ENCODE measurements around the gene MBD5. TPM values are rescaled to one million over a fixed set of nuclear protein-coding genes. Genes with fewer than 3 reads are reported as not detected.

Gene MBD5
- polyA plus RNA-seq, 2 of the 4 experiments (the other 2 are of a cell fraction), result 5.4 to 24.1 TPM

- TF ChIP-seq KDM1A (IDR thresholded peaks at IDR 0.05; ENCODE audit: low read depth), result no peak
- no peak for TF ChIP-seq JUN (IDR thresholded peaks at IDR 0.05)
- TF ChIP-seq NFE2L2 (conservative IDR thresholded peaks at IDR 0.05; ENCODE audit: low read length), result no peak
Measured at GRCh38 chr2:148179724-148180123, 158.8 kb downstream of the MBD5 start (continued).

DNA sequence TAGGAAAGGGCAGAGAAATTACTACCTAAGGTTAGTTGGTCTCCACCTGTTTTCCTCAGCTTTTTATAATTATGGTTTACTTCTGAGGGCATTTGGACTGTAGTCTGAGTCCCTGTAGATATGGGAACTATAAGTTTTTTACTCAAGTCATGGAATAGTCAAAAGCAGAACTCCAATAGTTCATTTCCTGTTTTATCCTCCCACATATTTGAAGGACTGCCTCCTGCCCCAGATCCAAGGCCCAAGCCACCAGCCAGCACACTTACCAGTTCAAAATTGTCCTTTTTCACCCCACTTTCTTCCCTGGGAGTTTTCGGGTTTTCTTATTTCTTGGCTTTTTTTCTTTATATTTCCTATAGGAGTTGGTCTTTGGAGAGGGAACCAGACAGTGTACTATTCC lies 164.1 kb downstream of the MBD5 start:
- WGBS (ENCODE audit: missing lambda C conversion rate), result 91% methylated on average over 1 of the region's 1 CpG
- CTCF ChIA-PET, result no interaction called here
- Histone ChIP-seq H3K9me3 (0 out of 3 replicates have a peak, but pooled peaks cover 2% of the 10 kb centered on the region), H3K4me2 (no peak overlapping the region), H3K27ac (no peak overlapping the region), H3K4me3 (no peak overlapping the region), H3K4me1 (no peaks in the 10 kb centered on the region)
- FAIRE-seq (no peak), DNase-seq (ENCODE audit: low read depth in 1 of 2, low spot score in 1 of 2) (no peak), ATAC-seq (no peak)
- POLR2A ChIA-PET, result no interaction called here
- no peak for TF ChIP-seq TP53 (CRISPR knock-in tag; IDR thresholded peaks at IDR 0.05)

DNA sequence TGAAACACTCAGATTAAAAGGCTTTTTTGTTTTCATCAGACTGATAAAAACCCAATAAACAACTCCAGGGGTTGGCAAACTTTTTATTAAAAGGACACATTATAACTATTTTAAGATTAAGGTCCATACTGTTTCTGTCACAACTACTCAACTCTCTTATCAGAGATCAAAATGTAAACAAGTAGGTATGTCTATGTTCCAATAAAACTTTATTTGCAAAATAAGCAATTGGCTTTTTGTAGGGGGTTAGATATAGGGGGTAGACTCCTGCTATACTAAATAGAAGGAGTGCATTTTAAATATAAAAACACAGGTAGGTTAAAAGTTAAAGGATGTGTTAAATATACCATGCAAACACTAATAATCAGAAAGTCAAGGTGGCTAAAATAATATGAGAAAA lies 174.0 kb downstream of the MBD5 start:
- ChIA-PET POLR2A (no interaction called here), CTCF (no interaction called here)
- FAIRE-seq (no peak), ATAC-seq (no peak), DNase-seq (ENCODE audit: low read depth in 1 of 2, low spot score in 1 of 2) (no peak)
- TF ChIP-seq TP53 (CRISPR knock-in tag; IDR thresholded peaks at IDR 0.05) (no peak), HOXB5 (CRISPR knock-in tag; IDR thresholded peaks at IDR 0.05) (no peak), CBX8 (IDR thresholded peaks at IDR 0.05) (no peak), EHMT2 (IDR thresholded peaks at IDR 0.05; ENCODE audit: low read depth) (no peak), POLR2A (IDR thresholded peaks at IDR 0.05; ENCODE audit: low read length) (no peak), MAX (IDR thresholded peaks at IDR 0.05) (no peak), CEBPB (IDR thresholded peaks at IDR 0.05) (no peak)
- Histone ChIP-seq H3K4me3 (no peak overlapping the region), H3K27ac (no peak overlapping the region), H3K4me2 (no peak overlapping the region), H3K4me1 (no peaks in the 10 kb centered on the region), H3K9me3 (no peaks in the 10 kb centered on the region)

- Histone ChIP-seq H3K9me3 (no peaks in the 10 kb centered on the region), H3K4me2 (peak overlapping the region; percentile 42; the same call in 2 of the 3 replicates), H3K4me3 (no peak overlapping the region), H3K27ac (no peak overlapping the region), H3K4me1 (no peaks in the 10 kb centered on the region)
- peak; percentile 99 to 100 for ATAC-seq
- ChIA-PET POLR2A (no interaction called here), CTCF (interaction anchor here (0.6 to 2.1 kb wide), 8 partner anchors 36 to 265 kb away, joined by 3 to 9 read pairs (median 3); no protein-coding TSS in a partner anchor)
- 49% methylated on average over 14 of the region's 15 CpGs for WGBS (ENCODE audit: missing lambda C conversion rate)
- peak; percentile 9 to 85 for DNase-seq (ENCODE audit: low read depth in 1 of 2, low spot score in 1 of 2)
- FAIRE-seq, result no peak
- TF ChIP-seq HOXB5 (CRISPR knock-in tag; IDR thresholded peaks at IDR 0.05) (no peak), RFX5 (IDR thresholded peaks at IDR 0.05) (no peak), MYC (IDR thresholded peaks at IDR 0.05; ENCODE audit: borderline replicate concordance, low read length) (no peak), SMC3 (IDR thresholded peaks at IDR 0.05) (peak; percentile 85), CTCF (IDR thresholded peaks at IDR 0.05) (peak; percentile 78), FOSL2 (IDR thresholded peaks at IDR 0.05) (no peak), FOSL2 (CRISPR knock-in tag; IDR thresholded peaks at IDR 0.05) (no peak), RAD21 (conservative IDR thresholded peaks at IDR 0.05 in 1 of 2, IDR thresholded peaks at IDR 0.05 in 1 of 2) (peak; percentile 81 to 89)
Measured at GRCh38 chr2:148201075-148202004, 180.4 kb downstream of the MBD5 start.

DNA sequence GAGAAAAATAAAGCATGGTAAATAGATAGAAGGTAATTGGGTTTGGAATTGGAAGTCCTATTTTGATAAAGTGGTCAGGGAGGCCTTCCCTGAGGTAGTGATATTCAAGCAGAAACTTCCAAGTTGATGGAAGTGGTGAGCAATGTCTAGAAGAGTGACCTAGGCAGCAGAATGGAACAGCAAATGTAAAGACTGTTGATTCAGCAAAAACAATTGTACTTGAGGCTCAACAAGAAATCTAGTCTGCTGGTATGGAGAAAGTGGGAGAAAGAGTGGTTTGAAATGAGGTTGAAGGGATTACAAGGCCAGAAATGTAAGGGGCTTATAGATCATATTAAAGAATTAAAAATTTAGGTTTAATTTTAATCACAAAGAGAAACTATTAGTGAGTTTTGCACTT lies 181.3 kb downstream of the MBD5 start:
- DNase-seq (ENCODE audit: low read depth in 1 of 2, low spot score in 1 of 2), result no peak
- Histone ChIP-seq H3K4me2 (no peak overlapping the region), H3K4me1 (no peaks in the 10 kb centered on the region), H3K27ac (no peak overlapping the region), H3K9me3 (no peaks in the 10 kb centered on the region), H3K4me3 (no peak overlapping the region)
- CTCF ChIA-PET, result interaction anchor here (0.7 to 2.1 kb wide), 5 partner anchors 212 to 266 kb away, joined by 3 to 9 read pairs (median 4); no protein-coding TSS in a partner anchor
- POLR2A ChIA-PET, result no interaction called here
- no peak for ATAC-seq
- TF ChIP-seq KDM5A (IDR thresholded peaks at IDR 0.05) (no peak), MAX (IDR thresholded peaks at IDR 0.05) (no peak), MAFK (IDR thresholded peaks at IDR 0.05; ENCODE audit: partially characterized antibody) (peak; percentile 72)
- FAIRE-seq, result no peak

Measured in A549 (cell line).